Measurements from ENCODE around the gene AMOTL1. TPM values are rescaled to one million over a fixed set of nuclear protein-coding genes. Genes with fewer than 3 reads are reported as not detected.

AMOTL1 gene
- polyA plus RNA-seq, 1 donor (not counting 4 experiments of a cell fraction or from before 2014, with no cell fraction given) = 86.5 TPM

DNA sequence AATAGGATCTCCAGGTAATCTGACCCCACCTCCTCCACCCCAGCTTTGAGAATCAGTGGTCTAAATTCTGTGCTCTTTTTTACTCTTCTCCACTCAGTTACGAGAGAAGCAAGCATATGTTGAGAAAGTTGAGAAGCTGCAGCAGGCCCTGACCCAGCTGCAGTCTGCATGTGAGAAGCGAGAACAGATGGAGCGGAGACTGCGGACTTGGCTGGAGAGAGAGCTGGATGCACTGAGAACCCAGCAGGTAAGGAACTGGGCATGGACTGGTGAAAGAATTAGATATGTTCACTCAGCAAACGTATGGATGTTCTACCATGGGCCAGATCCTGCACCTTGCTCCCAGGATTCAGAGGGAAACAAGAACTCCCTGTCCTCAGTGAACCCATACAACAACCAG, 85.7 kb downstream of the AMOTL1 start:
- no peaks in the 10 kb centered on the region for H3K27me3 ChIP-seq (ENCODE audit: control insufficient read depth, extremely low read depth, insufficient read depth, low read length)
- peaks cover 29% of the 10 kb centered on the region for H3K4me1 ChIP-seq (ENCODE audit: control insufficient read depth, extremely low read depth, insufficient read depth, low read length)
- TF ChIP-seq EZH2 (IDR thresholded peaks at IDR 0.05; ENCODE audit: low read length) = no peak
- TF ChIP-seq CTCF (optimal IDR thresholded peaks at IDR 0.05 in 1 of 3, IDR thresholded peaks at IDR 0.05 in 1 of 3, conservative IDR thresholded peaks at IDR 0.05 in 1 of 3; ENCODE audit: extremely low read depth in 1 of 3, insufficient read depth in 2 of 3, low read length in 3 of 3) = no peak
- H3K27ac ChIP-seq (ENCODE audit: control insufficient read depth, insufficient read depth, low read length) = no peak overlapping the region
- DNase-seq (ENCODE audit: low read depth, low spot score) = no peak
- peaks cover 21% of the 10 kb centered on the region for H3K79me2 ChIP-seq (ENCODE audit: control insufficient read depth, insufficient read depth, low read length)
- H2AFZ ChIP-seq (ENCODE audit: control insufficient read depth, low read length) = no peak overlapping the region
- no peak overlapping the region for H3K4me2 ChIP-seq (ENCODE audit: control insufficient read depth, extremely low read depth, insufficient read depth, low read depth, low read length)
- dilution Hi-C loops (cut with MboI; ENCODE audit: extremely low pct_ligation_motif_present, low sequenced_read_pairs) = no loop called here
- peaks cover 2% of the 10 kb centered on the region for H3K9me1 ChIP-seq (ENCODE audit: control insufficient read depth, extremely low read depth, insufficient read depth, low read length)
- H3K36me3 ChIP-seq (ENCODE audit: control insufficient read depth in 2 of 2, extremely low read depth in 1 of 2, insufficient read depth in 2 of 2, low read length in 2 of 2) = peaks cover 46 to 63% of the 10 kb centered on the region in 2 experiments
- no peak overlapping the region for H3K9ac ChIP-seq (ENCODE audit: control insufficient read depth, extremely low read depth, insufficient read depth, low read length)
- no peak for FAIRE-seq
- H4K20me1 ChIP-seq (ENCODE audit: control insufficient read depth, extremely low read depth, insufficient read depth, low read length) = peaks cover 3% of the 10 kb centered on the region
- no peaks in the 10 kb centered on the region for H3K9me3 ChIP-seq (ENCODE audit: control insufficient read depth, low read depth, low read length)
- no peak overlapping the region for H3K4me3 ChIP-seq (ENCODE audit: control insufficient read depth in 2 of 3, extremely low read depth in 1 of 3, insufficient read depth in 2 of 3, low read depth in 1 of 3, low read length in 3 of 3)

DNA sequence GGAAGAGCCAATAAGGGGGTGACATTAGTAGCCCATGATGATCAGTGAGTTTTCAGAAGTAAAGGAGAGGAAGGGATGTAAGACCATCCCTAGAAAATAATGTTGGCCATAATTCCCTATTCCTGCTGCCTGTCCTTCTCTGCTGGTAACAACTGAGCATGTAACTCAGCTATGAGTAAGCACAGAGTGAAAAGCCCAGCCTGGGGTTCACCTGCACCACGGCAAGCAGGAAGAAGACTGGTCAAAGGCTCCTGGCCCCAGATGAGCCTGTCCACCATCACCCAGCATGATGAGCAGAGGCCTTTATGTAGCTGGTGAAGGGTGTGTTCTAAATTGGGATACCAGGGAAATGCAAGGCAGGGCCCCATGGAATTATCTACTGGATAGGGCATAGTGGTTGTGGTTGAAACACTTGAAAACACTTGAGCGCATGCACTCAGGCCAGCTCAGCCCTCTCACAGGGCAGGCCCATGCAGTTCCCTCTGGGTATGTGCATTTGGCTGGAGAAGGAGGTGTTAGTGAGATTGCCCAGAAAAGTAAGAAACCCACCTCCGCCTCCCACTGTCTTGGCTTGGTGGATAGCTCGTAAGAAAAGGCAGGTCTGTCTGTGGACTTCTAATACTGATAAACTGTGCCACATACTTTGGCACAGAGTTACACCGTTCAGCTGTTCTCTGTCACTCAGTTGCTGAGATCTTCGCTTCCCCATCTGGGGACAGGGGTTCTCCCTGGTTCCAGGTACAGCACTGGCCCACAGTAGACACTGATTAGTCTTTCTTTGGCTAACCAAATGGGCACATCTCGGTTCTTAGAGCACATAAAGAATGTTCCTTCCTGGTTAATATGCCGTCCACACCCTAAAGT, 86.8 kb downstream of the AMOTL1 start:
- Histone ChIP-seq H3K79me2 (ENCODE audit: control insufficient read depth, insufficient read depth, low read length) (peaks cover 24% of the 10 kb centered on the region), H3K4me1 (ENCODE audit: control insufficient read depth, extremely low read depth, insufficient read depth, low read length) (peaks cover 26% of the 10 kb centered on the region), H3K27me3 (ENCODE audit: control insufficient read depth, extremely low read depth, insufficient read depth, low read length) (no peaks in the 10 kb centered on the region), H3K9me3 (ENCODE audit: control insufficient read depth, low read depth, low read length) (no peaks in the 10 kb centered on the region), H3K4me2 (ENCODE audit: control insufficient read depth, extremely low read depth, insufficient read depth, low read depth, low read length) (no peak overlapping the region), H3K4me3 (ENCODE audit: control insufficient read depth in 2 of 3, extremely low read depth in 1 of 3, insufficient read depth in 2 of 3, low read depth in 1 of 3, low read length in 3 of 3) (no peak overlapping the region), H2AFZ (ENCODE audit: control insufficient read depth, low read length) (no peak overlapping the region), H4K20me1 (ENCODE audit: control insufficient read depth, extremely low read depth, insufficient read depth, low read length) (peaks cover 3% of the 10 kb centered on the region), H3K9ac (ENCODE audit: control insufficient read depth, extremely low read depth, insufficient read depth, low read length) (no peak overlapping the region), H3K9me1 (ENCODE audit: control insufficient read depth, extremely low read depth, insufficient read depth, low read length) (peaks cover 2% of the 10 kb centered on the region), H3K27ac (ENCODE audit: control insufficient read depth, insufficient read depth, low read length) (no peak overlapping the region), H3K36me3 (ENCODE audit: control insufficient read depth in 2 of 2, extremely low read depth in 1 of 2, insufficient read depth in 2 of 2, low read length in 2 of 2) (peaks cover 50 to 67% of the 10 kb centered on the region in 2 experiments)
- TF ChIP-seq EZH2 (IDR thresholded peaks at IDR 0.05; ENCODE audit: low read length) = no peak
- TF ChIP-seq CTCF (optimal IDR thresholded peaks at IDR 0.05 in 1 of 3, IDR thresholded peaks at IDR 0.05 in 1 of 3, conservative IDR thresholded peaks at IDR 0.05 in 1 of 3; ENCODE audit: extremely low read depth in 1 of 3, insufficient read depth in 2 of 3, low read length in 3 of 3) = no peak
- no peak for FAIRE-seq
- dilution Hi-C loops (cut with MboI; ENCODE audit: extremely low pct_ligation_motif_present, low sequenced_read_pairs) = no loop called here
- no peak for DNase-seq (ENCODE audit: low read depth, low spot score)

Measured in keratinocyte (primary cell).